ENCODE data around the gene CCDC6. TPM values are rescaled to one million over a fixed set of nuclear protein-coding genes. Genes with fewer than 3 reads are reported as not detected.

Gene CCDC6
- total RNA-seq, 4 donors from 2014 or later = 21.5 to 42.2 (median 35.6) TPM

- TF ChIP-seq CTCF (IDR thresholded peaks at IDR 0.05; ENCODE audit: low read depth) = no peak
Observed at GRCh38 chr10:59942556-59942955, 36.2 kb upstream of the CCDC6 start.

GRCh38 chr10:59937720-59938119, 31.4 kb upstream of the CCDC6 start:
- TF ChIP-seq CTCF (IDR thresholded peaks at IDR 0.05; ENCODE audit: low read depth) = no peak

GRCh38 chr10:59934701-59935100, 28.3 kb upstream of the CCDC6 start:
- no peak for TF ChIP-seq CTCF (IDR thresholded peaks at IDR 0.05; ENCODE audit: low read depth)

GRCh38 chr10:59926086-59926485, 19.7 kb upstream of the CCDC6 start:
- TF ChIP-seq CTCF (IDR thresholded peaks at IDR 0.05; ENCODE audit: low read depth) = no peak

GRCh38 chr10:59922907-59923306, 16.6 kb upstream of the CCDC6 start:
- no peak for TF ChIP-seq CTCF (IDR thresholded peaks at IDR 0.05; ENCODE audit: low read depth)

- no peak for TF ChIP-seq CTCF (IDR thresholded peaks at IDR 0.05; ENCODE audit: low read depth)
Observed at GRCh38 chr10:59917922-59918321, 11.6 kb upstream of the CCDC6 start.

GRCh38 chr10:59913547-59914237, 7.3 kb upstream of the CCDC6 start:
- TF ChIP-seq CTCF (IDR thresholded peaks at IDR 0.05; ENCODE audit: low read depth) = no peak
